ENCODE data around the gene MYO18B.

The MYO18B gene

GRCh38 chr22:25890651-25891050, 148.7 kb downstream of the MYO18B start:
- Histone ChIP-seq H3K4me1 (no peaks in the 10 kb centered on the region), H3K9me3 (no peaks in the 10 kb centered on the region), H3K4me3 (no peak overlapping the region), H3K27ac (no peak overlapping the region), H3K36me3 (no peaks in the 10 kb centered on the region), H3K27me3 (no peaks in the 10 kb centered on the region)
- TF ChIP-seq, protein P1, sequence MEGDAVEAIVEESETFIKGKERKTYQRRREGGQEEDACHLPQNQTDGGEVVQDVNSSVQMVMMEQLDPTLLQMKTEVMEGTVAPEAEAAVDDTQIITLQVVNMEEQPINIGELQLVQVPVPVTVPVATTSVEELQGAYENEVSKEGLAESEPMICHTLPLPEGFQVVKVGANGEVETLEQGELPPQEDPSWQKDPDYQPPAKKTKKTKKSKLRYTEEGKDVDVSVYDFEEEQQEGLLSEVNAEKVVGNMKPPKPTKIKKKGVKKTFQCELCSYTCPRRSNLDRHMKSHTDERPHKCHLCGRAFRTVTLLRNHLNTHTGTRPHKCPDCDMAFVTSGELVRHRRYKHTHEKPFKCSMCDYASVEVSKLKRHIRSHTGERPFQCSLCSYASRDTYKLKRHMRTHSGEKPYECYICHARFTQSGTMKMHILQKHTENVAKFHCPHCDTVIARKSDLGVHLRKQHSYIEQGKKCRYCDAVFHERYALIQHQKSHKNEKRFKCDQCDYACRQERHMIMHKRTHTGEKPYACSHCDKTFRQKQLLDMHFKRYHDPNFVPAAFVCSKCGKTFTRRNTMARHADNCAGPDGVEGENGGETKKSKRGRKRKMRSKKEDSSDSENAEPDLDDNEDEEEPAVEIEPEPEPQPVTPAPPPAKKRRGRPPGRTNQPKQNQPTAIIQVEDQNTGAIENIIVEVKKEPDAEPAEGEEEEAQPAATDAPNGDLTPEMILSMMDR (IDR thresholded peaks at IDR 0.05) = no peak
- intact Hi-C loops (cut with DNase I; ENCODE audit: low total_unique reads) = no loop called here
- DNase-seq = no peak

GRCh38 chr22:25892678-25893077, 150.7 kb downstream of the MYO18B start:
- no peaks in the 10 kb centered on the region for H3K4me1 ChIP-seq
- no peak for DNase-seq
- no peak overlapping the region for H3K4me3 ChIP-seq
- intact Hi-C loops (cut with DNase I; ENCODE audit: low total_unique reads) = no loop called here
- no peaks in the 10 kb centered on the region for H3K36me3 ChIP-seq
- H3K27me3 ChIP-seq = no peaks in the 10 kb centered on the region
- no peak overlapping the region for H3K27ac ChIP-seq
- no peaks in the 10 kb centered on the region for H3K9me3 ChIP-seq
- TF ChIP-seq, protein P1 (IDR thresholded peaks at IDR 0.05) = no peak

GRCh38 chr22:25895678-25896077, 153.7 kb downstream of the MYO18B start:
- DNase-seq = no peak
- H3K27ac ChIP-seq = no peak overlapping the region
- no peaks in the 10 kb centered on the region for H3K4me1 ChIP-seq
- TF ChIP-seq, protein P1 (IDR thresholded peaks at IDR 0.05) = no peak
- intact Hi-C loops (cut with DNase I; ENCODE audit: low total_unique reads) = no loop called here
- no peak overlapping the region for H3K4me3 ChIP-seq
- no peaks in the 10 kb centered on the region for H3K27me3 ChIP-seq
- H3K36me3 ChIP-seq = no peaks in the 10 kb centered on the region
- H3K9me3 ChIP-seq = no peaks in the 10 kb centered on the region

DNA sequence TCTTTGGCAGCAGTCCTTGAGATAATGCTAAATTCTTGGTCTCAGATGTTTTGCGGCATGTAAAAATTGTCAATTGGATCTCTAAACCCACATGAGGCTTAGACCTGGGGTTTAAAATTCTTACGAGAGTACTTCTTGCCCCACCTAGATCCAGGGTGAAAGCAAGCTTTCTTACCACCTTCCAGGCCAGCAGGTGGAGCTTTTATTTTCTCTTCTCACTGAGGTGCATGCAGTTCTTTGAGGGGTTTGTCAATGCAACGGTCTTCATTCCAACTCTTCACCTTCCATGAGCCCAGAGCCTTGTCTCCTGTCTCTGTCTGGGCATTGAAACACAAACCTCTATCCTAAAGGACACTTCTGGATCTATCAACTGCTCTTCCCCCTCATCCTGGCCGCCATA, 154.1 kb downstream of the MYO18B start:
- Histone ChIP-seq H3K27me3 (no peaks in the 10 kb centered on the region), H3K27ac (no peak overlapping the region), H3K36me3 (no peaks in the 10 kb centered on the region), H3K4me3 (no peak overlapping the region), H3K9me3 (no peaks in the 10 kb centered on the region), H3K4me1 (no peaks in the 10 kb centered on the region)
- DNase-seq = no peak
- TF ChIP-seq, protein P1 (IDR thresholded peaks at IDR 0.05) = no peak
- intact Hi-C loops (cut with DNase I; ENCODE audit: low total_unique reads) = no loop called here

DNA sequence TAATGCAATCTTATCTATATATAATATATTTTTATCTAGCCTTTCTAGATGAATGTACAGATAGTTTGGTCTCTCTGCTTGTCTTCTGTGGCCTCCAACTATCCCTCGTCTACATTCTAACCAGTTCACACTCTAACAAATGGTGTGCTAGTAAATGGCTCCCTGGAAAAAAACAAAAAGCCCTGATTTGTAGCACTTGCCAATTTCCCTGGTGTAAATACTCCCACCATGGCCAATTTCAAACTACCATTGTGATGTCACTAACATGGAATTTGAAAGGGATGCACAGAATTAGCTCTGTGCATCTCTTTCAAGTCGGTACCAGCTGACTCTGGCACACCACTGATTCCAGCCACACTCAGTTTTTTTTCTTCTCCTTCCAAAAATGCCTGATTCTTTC, 154.6 kb downstream of the MYO18B start:
- H3K4me1 ChIP-seq = no peaks in the 10 kb centered on the region
- intact Hi-C loops (cut with DNase I; ENCODE audit: low total_unique reads) = no loop called here
- TF ChIP-seq, protein P1 (IDR thresholded peaks at IDR 0.05) = no peak
- no peaks in the 10 kb centered on the region for H3K27me3 ChIP-seq
- H3K4me3 ChIP-seq = no peak overlapping the region
- DNase-seq = no peak
- H3K36me3 ChIP-seq = no peaks in the 10 kb centered on the region
- no peak overlapping the region for H3K27ac ChIP-seq
- no peaks in the 10 kb centered on the region for H3K9me3 ChIP-seq

GRCh38 chr22:25898707-25899365, 156.8 kb downstream of the MYO18B start:
- DNase-seq = no peak
- TF ChIP-seq, protein P1 (IDR thresholded peaks at IDR 0.05) = no peak
- Histone ChIP-seq H3K4me3 (no peak overlapping the region), H3K4me1 (no peaks in the 10 kb centered on the region), H3K36me3 (no peaks in the 10 kb centered on the region), H3K27me3 (no peaks in the 10 kb centered on the region), H3K27ac (no peak overlapping the region), H3K9me3 (no peaks in the 10 kb centered on the region)
- intact Hi-C loops (cut with DNase I; ENCODE audit: low total_unique reads) = no loop called here

Data from tibial artery (tissue), 4 donors.